ENCODE results near the gene HSP90AB1. TPM values are rescaled to one million over a fixed set of nuclear protein-coding genes. Genes with fewer than 3 reads are reported as not detected.

The HSP90AB1 gene
- 370 and 374 TPM in 2 replicates for total RNA-seq

GRCh38 chr6:44246663-44247337 is at the start of gene HSP90AB1:
TSS of gene HSP90AB1 (plus strand) at chr6:44247101. CDS start at chr6:44248630, 1,529 bp downstream.

GRCh38 chr6:44216677-44217331 is 30.1 kb upstream of the HSP90AB1 start, which contains the start of gene MYMX:
TSS of gene MYMX (plus strand) at chr6:44216926. CDS start at chr6:44217472, 546 bp downstream.

DNA sequence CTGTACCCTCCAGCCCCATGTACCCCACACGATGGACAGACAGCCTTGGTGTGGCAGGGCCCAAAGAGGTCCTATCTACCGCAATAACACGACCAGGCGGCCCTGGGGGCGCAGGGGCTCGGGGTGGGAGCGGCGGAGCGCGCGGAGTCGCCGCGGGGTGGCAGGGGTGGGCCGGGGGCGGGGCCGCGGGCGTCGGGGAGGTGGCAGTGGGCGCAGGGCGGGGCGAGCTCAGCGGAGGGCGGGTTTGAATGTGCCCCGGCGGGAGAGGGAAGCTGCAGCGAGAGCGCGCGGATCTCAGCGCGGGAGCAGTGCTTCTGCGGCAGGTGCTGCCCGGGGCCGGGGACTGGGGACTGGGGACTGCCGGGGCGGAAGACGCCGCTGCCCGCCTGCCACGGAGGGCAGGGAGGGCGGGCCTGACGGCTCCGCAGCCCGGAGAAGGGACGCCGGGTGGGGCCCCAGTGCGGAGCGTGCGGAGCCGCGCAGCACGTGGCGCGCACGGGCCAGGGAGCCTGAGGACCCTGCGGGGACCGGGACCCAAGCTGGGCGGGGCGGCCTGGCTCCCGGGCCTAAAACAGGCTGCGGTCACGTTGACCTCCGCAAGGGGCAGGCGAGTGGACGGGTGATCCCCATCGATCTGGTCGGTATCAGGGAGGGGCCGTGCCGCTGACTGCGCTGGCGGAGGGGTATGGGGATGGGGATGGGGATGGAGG is 23.4 kb upstream of the HSP90AB1 start, which contains the start of gene SLC29A1:
TSS of gene SLC29A1 (plus strand) at position 277 of the 710 bp plus-strand sequence. CDS start 3,719 bp downstream, outside the sequence.

DNA sequence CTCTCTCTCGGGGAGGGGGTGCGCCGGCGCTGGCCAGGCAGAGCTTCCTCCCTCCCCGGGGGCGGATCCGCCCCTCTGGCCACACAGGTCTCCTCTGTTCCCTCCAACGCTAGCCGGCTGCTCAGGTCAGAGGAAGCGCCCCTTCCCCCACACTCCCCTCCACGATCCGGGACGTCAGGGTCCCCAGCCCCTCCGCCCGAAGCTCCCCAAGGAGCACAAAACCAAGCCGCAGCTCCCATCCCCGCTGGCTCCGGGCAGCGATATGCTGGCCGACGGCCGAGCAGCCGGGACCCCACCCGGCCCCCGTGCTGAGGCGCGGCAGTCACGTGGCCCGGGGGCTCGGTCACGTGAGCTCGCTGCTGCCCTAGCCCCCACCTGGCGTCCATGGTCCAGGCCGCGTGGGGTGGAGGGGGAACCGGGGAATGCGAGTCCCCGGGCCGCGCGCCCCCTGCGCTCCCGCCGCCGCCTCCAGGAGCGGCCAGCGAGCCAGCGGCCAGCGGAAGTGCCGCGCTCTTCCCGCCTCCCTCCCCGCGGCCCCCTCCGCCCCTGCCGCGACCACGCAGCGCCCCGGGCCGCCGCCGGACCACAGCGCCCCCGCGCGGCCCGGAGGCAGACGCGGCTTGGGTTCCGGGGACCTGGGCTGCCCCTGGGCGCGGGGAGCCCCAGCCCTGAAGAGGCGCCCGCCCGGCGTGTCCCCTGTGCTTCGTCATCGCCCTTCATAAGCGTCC is 10.3 kb downstream of the HSP90AB1 start, which contains the start of gene SLC35B2:
TSS of gene SLC35B2 (minus strand) at position 504 of the 728 bp plus-strand sequence. CDS start at position 386, 118 bp downstream.

DNA sequence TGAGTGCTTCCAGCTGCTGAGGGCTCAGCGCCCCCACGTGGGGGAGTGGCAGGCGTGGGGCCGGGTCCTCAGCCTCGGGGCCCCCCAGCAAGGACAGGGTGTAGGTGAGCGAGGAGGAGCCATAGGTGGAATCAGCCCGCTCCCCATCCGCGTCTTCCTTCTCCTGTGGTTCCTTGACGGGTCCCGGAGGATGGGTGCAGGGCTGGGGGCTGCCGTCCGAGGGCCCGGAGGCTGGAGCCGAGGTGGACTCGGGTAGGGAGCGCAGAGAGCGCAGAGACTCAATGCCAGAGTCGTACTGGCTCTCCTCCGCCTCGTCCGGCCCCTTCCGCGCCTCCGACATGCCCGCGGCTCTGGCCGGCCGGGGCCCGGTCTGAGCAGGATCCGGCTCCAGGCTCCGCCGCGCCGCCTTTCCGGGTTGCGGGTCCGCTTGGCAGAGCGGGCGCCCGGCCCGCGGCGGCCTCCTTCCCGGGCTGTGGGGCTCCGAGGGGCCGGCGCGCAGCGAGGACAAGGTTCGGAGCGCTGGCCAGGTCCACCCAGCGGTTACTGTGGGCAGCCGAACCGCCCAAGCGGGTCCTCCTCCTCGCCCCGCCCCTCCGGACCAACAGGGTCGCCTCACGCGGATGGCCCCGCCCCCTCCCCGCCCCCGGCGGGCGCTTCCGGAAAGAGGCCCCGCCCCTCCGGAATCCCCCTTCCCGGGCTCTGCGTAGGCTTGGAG is 18.3 kb downstream of the HSP90AB1 start, which contains the start of gene NFKBIE:
TSS of gene NFKBIE (minus strand) at position 545 of the 715 bp plus-strand sequence. CDS start at position 340, 205 bp downstream.

DNA sequence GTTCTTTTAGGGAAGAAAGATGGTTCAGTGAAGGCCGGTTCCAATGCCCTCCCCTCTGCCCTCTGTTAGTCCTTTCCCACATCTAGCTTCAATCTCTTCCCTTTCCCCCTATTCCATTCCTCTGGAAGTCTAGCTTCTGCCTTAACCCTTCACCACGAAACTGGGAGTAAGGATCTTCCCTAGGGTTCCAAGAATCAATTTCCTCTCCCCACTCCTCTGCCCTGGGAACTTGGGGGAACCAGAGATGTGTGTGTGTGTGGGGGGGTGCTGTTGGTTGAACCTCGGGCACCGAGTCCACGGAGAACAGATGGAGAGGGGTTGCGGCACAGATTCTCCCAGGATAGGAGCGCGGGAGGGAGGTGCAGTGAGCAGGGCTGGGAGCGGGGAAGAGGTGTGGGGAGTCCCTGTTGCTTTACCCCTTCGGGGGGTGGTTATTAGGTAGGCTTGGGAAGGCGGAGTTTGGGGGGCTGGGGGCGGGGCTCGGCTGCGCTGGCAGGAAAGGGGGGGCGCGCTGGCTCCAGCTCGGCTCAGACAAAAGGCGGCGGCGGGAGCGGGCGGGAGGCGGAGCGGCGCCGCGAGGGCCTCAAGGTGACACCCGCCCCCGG is 23.1 kb downstream of the HSP90AB1 start, which contains the start of gene TMEM151B:
TSS of gene TMEM151B (plus strand) at position 530 of the 605 bp plus-strand sequence. CDS start 293 bp downstream, outside the sequence.

Other genes with a start within 250 kb of the HSP90AB1 start
- 34.4 and 43.9 TPM in 2 replicates for gene MRPL14, start 119.6 kb upstream of the HSP90AB1 start, total RNA-seq
- gene TMEM63B, start 119.5 kb upstream of the HSP90AB1 start, total RNA-seq, result 19.4 and 21.5 TPM in 2 replicates
- 0.13 and 0.25 TPM in 2 replicates for gene CAPN11, start 88.3 kb upstream of the HSP90AB1 start, total RNA-seq
- gene MYMX, start 30.2 kb upstream of the HSP90AB1 start, total RNA-seq, result not detected in 2 replicates
- 19.0 and 19.1 TPM in 2 replicates for gene SLC29A1, start 23.5 kb upstream of the HSP90AB1 start, total RNA-seq
- 95.3 and 107 TPM in 2 replicates for gene SLC35B2, start 10.4 kb downstream of the HSP90AB1 start, total RNA-seq
- gene NFKBIE, start 18.4 kb downstream of the HSP90AB1 start, total RNA-seq, result 2.6 and 3.6 TPM in 2 replicates
- gene TMEM151B, start 23.3 kb downstream of the HSP90AB1 start, total RNA-seq, result under 0.01 TPM in 1 of 2 replicates, not detected in the other
- 7.4 and 11.1 TPM in 2 replicates for gene AARS2, start 66.2 kb downstream of the HSP90AB1 start, total RNA-seq
- gene SPATS1, start 95.5 kb downstream of the HSP90AB1 start, total RNA-seq, result not detected in 2 replicates
- 21.8 and 22.4 TPM in 2 replicates for gene CDC5L, start 140.6 kb downstream of the HSP90AB1 start, total RNA-seq

Measured in aortic smooth muscle cell (primary cell).